Endothelial cell (in vitro differentiated cells): Measurements from ENCODE around the gene CAPN9. TPM values are rescaled to one million over a fixed set of nuclear protein-coding genes. Genes with fewer than 3 reads are reported as not detected.

Source experiments
- DNase-seq: peaks from one replicate; pipeline ENCODE4 v3.0.0; 2021; ENCODE audit warnings: low spot score
- H3K27ac Mint-ChIP-seq: one replicate; pipeline ENCODE4 v1.8.0; 2021; ENCODE audit warnings: mixed read lengths, inconsistent platforms; ENCODE audit not compliant: unreplicated experiment
- H3K27me3 Mint-ChIP-seq: one replicate; pipeline ENCODE4 v1.8.0; 2021; ENCODE audit warnings: mild to moderate bottlenecking, moderate library complexity, mixed read lengths, inconsistent platforms; ENCODE audit not compliant: unreplicated experiment
- H3K36me3 Mint-ChIP-seq: one replicate; pipeline ENCODE4 v1.8.0; 2021; ENCODE audit warnings: mild to moderate bottlenecking, low read depth, mixed read lengths, inconsistent platforms; ENCODE audit not compliant: unreplicated experiment
- H3K4me1 Mint-ChIP-seq: one replicate; pipeline ENCODE4 v1.8.0; 2021; ENCODE audit warnings: mild to moderate bottlenecking, mixed read lengths, inconsistent platforms; ENCODE audit not compliant: unreplicated experiment
- H3K4me3 Mint-ChIP-seq: one replicate; pipeline ENCODE4 v1.8.0; 2021; ENCODE audit warnings: mild to moderate bottlenecking, mixed read lengths, inconsistent platforms; ENCODE audit not compliant: unreplicated experiment
- H3K9me3 Mint-ChIP-seq: one replicate; pipeline ENCODE4 v1.8.0; 2021; ENCODE audit warnings: mixed read lengths, inconsistent platforms; ENCODE audit not compliant: unreplicated experiment
- total RNA-seq: library from RNA; stranded (reverse); fragmentation: NEBNext Ultra II Directional; extraction: Animal tissue kit (Norgen Biotek cat#: 25700); gene quantifications from one replicate; pipeline ENCODE4 v1.2.1, GENCODE V29; 2021; ENCODE audit not compliant: unreplicated experiment
- TF ChIP-seq, protein P1 (sequence below): fragments of 200-600 bp; sonication (generic); IDR thresholded peaks from one replicate; pipeline ENCODE4 v1.5.0; 2021; ENCODE audit warnings: antibody characterized with exemption; ENCODE audit not compliant: unreplicated experiment

The CAPN9 gene
- total RNA-seq, 1 donor from 2014 or later, result not detected

DNA sequence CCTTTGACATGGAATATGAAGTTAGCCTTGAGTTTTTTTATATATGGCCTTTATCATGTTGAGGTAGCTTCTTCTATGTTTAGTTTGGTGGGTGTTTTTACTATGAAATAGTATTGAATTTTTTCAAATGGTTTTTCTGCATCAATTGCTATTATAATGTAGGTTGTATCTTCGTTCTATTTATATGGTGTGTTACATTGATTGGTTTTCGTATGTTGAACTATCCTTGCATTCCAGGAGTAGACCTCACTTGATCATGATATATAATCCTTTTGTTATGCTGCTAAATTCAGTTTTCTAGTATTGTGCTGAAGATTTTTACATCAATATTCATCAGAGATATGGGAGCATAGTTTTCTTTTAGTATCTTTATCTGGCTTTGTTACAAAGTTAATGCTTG is 65.4 kb downstream of the CAPN9 start:
- Mint-ChIP-seq H3K27ac (no peak overlapping the region), H3K4me1 (no peaks in the 10 kb centered on the region), H3K4me3 (no peak overlapping the region), H3K36me3 (no peaks in the 10 kb centered on the region), H3K9me3 (no peaks in the 10 kb centered on the region), H3K27me3 (no peaks in the 10 kb centered on the region)
- TF ChIP-seq, protein P1, sequence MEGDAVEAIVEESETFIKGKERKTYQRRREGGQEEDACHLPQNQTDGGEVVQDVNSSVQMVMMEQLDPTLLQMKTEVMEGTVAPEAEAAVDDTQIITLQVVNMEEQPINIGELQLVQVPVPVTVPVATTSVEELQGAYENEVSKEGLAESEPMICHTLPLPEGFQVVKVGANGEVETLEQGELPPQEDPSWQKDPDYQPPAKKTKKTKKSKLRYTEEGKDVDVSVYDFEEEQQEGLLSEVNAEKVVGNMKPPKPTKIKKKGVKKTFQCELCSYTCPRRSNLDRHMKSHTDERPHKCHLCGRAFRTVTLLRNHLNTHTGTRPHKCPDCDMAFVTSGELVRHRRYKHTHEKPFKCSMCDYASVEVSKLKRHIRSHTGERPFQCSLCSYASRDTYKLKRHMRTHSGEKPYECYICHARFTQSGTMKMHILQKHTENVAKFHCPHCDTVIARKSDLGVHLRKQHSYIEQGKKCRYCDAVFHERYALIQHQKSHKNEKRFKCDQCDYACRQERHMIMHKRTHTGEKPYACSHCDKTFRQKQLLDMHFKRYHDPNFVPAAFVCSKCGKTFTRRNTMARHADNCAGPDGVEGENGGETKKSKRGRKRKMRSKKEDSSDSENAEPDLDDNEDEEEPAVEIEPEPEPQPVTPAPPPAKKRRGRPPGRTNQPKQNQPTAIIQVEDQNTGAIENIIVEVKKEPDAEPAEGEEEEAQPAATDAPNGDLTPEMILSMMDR, result no peak
- DNase-seq, result no peak

GRCh38 chr1:230814949-230815692 is 67.9 kb downstream of the CAPN9 start:
- TF ChIP-seq, protein P1, result no peak
- no peaks in the 10 kb centered on the region for H3K4me1 Mint-ChIP-seq
- H3K4me3 Mint-ChIP-seq, result no peak overlapping the region
- no peaks in the 10 kb centered on the region for H3K27me3 Mint-ChIP-seq
- no peaks in the 10 kb centered on the region for H3K9me3 Mint-ChIP-seq
- H3K36me3 Mint-ChIP-seq, result no peaks in the 10 kb centered on the region
- H3K27ac Mint-ChIP-seq, result no peak overlapping the region
- no peak for DNase-seq

DNA sequence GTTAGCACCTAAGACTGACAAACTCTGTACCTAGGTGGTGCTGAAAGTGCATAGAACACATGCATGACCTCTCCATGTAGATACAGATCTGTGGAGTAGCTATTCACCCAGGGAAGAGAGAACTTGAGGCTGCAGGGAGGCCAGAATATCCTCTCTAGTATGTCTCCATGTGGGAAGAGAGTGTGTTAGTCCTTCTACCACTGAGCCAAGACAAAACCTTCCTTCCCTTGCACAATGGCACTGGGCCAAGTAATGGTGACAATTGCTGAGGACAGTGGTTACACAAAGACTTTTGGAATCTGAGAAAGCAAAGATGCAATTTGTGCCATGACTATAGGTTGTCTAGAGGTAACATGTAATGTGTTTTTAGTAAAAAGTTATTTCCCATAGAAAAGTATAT is 68.8 kb downstream of the CAPN9 start:
- no peaks in the 10 kb centered on the region for H3K9me3 Mint-ChIP-seq
- H3K27ac Mint-ChIP-seq, result no peak overlapping the region
- TF ChIP-seq, protein P1, result no peak
- no peaks in the 10 kb centered on the region for H3K36me3 Mint-ChIP-seq
- H3K27me3 Mint-ChIP-seq, result no peaks in the 10 kb centered on the region
- no peak for DNase-seq
- no peak overlapping the region for H3K4me3 Mint-ChIP-seq
- H3K4me1 Mint-ChIP-seq, result no peaks in the 10 kb centered on the region

DNA sequence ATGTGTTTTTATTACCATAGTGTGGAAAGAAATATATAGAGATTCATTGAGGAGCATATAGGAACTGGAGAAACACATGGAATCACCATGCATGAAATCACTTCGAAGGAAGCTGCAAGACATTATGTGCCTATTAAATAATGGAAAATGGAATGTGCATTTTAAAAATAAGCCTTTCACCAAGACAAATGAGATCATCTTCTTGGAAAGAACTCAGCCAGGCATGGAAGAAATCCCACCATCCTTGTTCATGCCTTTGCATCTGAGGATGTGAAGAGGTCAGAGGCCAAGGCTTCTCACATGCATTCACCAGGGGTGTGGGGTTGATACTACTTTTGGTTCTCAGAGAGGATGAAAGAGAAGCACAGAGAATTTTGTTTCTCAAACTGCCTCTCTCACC is 71.2 kb downstream of the CAPN9 start:
- H3K27me3 Mint-ChIP-seq, result no peaks in the 10 kb centered on the region
- TF ChIP-seq, protein P1, result no peak
- H3K4me1 Mint-ChIP-seq, result no peaks in the 10 kb centered on the region
- H3K9me3 Mint-ChIP-seq, result no peaks in the 10 kb centered on the region
- no peak overlapping the region for H3K4me3 Mint-ChIP-seq
- no peak for DNase-seq
- no peaks in the 10 kb centered on the region for H3K36me3 Mint-ChIP-seq
- no peak overlapping the region for H3K27ac Mint-ChIP-seq

- H3K9me3 Mint-ChIP-seq, result no peaks in the 10 kb centered on the region
- H3K4me1 Mint-ChIP-seq, result no peaks in the 10 kb centered on the region
- DNase-seq, result no peak
- H3K27me3 Mint-ChIP-seq, result no peaks in the 10 kb centered on the region
- no peak overlapping the region for H3K4me3 Mint-ChIP-seq
- no peak overlapping the region for H3K27ac Mint-ChIP-seq
- no peaks in the 10 kb centered on the region for H3K36me3 Mint-ChIP-seq
- TF ChIP-seq, protein P1, result no peak
Observed at GRCh38 chr1:230818901-230819300, 71.7 kb downstream of the CAPN9 start.
